KBM-7 (cell line): Measurements from ENCODE around the gene ARFRP1.

Experiments
- DNase-seq: peaks from one replicate; pipeline ENCODE4 v3.0.0-alpha.2; 2015
- in situ Hi-C: fragments of 300-500 bp; cut with MboI; formaldehyde crosslinking; loops from 2 replicates; pipeline ENCODE4 v1.14.3; 2020; ENCODE audit warnings: low sequenced_read_pairs, low pct_unique_long_range_greater_than_20kb, mixed read lengths

Gene ARFRP1

GRCh38 chr20:63707558-63708300 lies at the start of gene ARFRP1, which contains the start of gene ZGPAT:
Gene ARFRP1 (minus strand): TSS chr20:63707976. CDS start chr20:63707091, 885 bp downstream.
Gene ZGPAT (plus strand): TSS chr20:63708039. CDS start chr20:63708581, 542 bp downstream.
- DNase-seq: peak; percentile 90
- in situ Hi-C loops: no loop called here

GRCh38 chr20:63756648-63756991 lies 48.8 kb upstream of the ARFRP1 start:
- no peak for DNase-seq
- in situ Hi-C loops: no loop called here

GRCh38 chr20:63755933-63756647 lies 48.3 kb upstream of the ARFRP1 start:
- in situ Hi-C loops: no loop called here

GRCh38 chr20:63754008-63754407 lies 46.2 kb upstream of the ARFRP1 start:
- in situ Hi-C loops: no loop called here
- no peak for DNase-seq

More at GRCh38 chr20:63755933-63756647, 48.3 kb upstream of the ARFRP1 start:
- no peak for DNase-seq

GRCh38 chr20:63753381-63753780 lies 45.6 kb upstream of the ARFRP1 start:
- in situ Hi-C loops: no loop called here
- no peak for DNase-seq

- no peak for DNase-seq
- in situ Hi-C loops: no loop called here
These were observed 44.8 kb upstream of the ARFRP1 start for GRCh38 chr20:63752411-63753101.

- in situ Hi-C loops: no loop called here
- DNase-seq: no peak
These were observed 43.9 kb upstream of the ARFRP1 start for GRCh38 chr20:63751471-63752271.

- peak; percentile 19 for DNase-seq
- in situ Hi-C loops: no loop called here
These were observed 43.2 kb upstream of the ARFRP1 start for GRCh38 chr20:63750807-63751470.

GRCh38 chr20:63749597-63750508 lies 42.1 kb upstream of the ARFRP1 start:
- in situ Hi-C loops: no loop called here
- DNase-seq: no peak

GRCh38 chr20:63748934-63749270 lies 41.1 kb upstream of the ARFRP1 start:
- in situ Hi-C loops: no loop called here
- DNase-seq: no peak

- no peak for DNase-seq
- in situ Hi-C loops: no loop called here
These were observed 40.5 kb upstream of the ARFRP1 start for GRCh38 chr20:63748070-63748933.

GRCh38 chr20:63747622-63748069 lies 39.9 kb upstream of the ARFRP1 start:
- DNase-seq: no peak
- in situ Hi-C loops: no loop called here

GRCh38 chr20:63746751-63747315 lies 39.1 kb upstream of the ARFRP1 start:
- in situ Hi-C loops: no loop called here
- no peak for DNase-seq

- in situ Hi-C loops: no loop called here
- DNase-seq: no peak
These were observed 38.4 kb upstream of the ARFRP1 start for GRCh38 chr20:63745961-63746731.

GRCh38 chr20:63745424-63745805 lies 37.6 kb upstream of the ARFRP1 start:
- DNase-seq: no peak
- in situ Hi-C loops: no loop called here
